ENCODE results near the gene BRD3OS.

DNA sequence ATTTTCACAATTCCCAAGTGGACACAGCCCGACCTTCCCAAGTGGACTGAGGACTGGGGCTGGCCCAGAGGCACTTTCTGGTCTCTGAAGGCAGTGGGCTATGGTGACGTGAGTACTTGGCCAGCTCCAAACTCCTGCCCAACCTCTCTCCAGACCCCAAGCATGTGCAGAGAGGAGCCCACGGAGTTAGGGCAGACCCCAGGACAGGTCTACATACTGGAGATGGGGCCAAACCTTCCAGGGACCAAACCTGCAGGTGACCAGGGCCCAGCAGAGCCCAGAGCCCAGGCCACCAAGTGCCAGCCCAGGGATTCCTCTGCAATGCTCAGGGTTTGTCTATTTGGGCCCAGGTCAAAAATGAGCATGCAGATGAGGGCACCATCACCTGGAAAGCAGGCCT is 27.2 kb downstream of the BRD3OS start:
- TF ChIP-seq, protein P1, sequence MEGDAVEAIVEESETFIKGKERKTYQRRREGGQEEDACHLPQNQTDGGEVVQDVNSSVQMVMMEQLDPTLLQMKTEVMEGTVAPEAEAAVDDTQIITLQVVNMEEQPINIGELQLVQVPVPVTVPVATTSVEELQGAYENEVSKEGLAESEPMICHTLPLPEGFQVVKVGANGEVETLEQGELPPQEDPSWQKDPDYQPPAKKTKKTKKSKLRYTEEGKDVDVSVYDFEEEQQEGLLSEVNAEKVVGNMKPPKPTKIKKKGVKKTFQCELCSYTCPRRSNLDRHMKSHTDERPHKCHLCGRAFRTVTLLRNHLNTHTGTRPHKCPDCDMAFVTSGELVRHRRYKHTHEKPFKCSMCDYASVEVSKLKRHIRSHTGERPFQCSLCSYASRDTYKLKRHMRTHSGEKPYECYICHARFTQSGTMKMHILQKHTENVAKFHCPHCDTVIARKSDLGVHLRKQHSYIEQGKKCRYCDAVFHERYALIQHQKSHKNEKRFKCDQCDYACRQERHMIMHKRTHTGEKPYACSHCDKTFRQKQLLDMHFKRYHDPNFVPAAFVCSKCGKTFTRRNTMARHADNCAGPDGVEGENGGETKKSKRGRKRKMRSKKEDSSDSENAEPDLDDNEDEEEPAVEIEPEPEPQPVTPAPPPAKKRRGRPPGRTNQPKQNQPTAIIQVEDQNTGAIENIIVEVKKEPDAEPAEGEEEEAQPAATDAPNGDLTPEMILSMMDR (IDR thresholded peaks at IDR 0.05; ENCODE audit: low read depth, low read length): no peak
- TF ChIP-seq EZH2phosphoT487 (IDR thresholded peaks at IDR 0.05; ENCODE audit: low read depth): no peak

All from OCI-LY3 (cell line).